Mesendoderm (in vitro differentiated cells): ENCODE data around the gene UBXN10.

Source experiments
- DNase-seq: peaks from one replicate; pipeline ENCODE4 v3.0.0; 2013
- H2AK5ac ChIP-seq: 2 replicates; pipeline ENCODE4 v1.6.1; 2013; ENCODE audit warnings: low read length, inconsistent platforms
- H2BK120ac ChIP-seq: 2 replicates; pipeline ENCODE4 v1.6.1; 2013; ENCODE audit warnings: low read depth, mild to moderate bottlenecking, low read length, moderate library complexity, mixed read lengths
- H2BK15ac ChIP-seq: replicated peaks from 2 replicates; pipeline ENCODE4 v1.6.1; 2013; ENCODE audit warnings: low read depth, mild to moderate bottlenecking, moderate library complexity
- H2BK5ac ChIP-seq: 2 replicates; pipeline ENCODE4 v1.6.1; 2013; ENCODE audit warnings: low read length, inconsistent platforms
- H3K18ac ChIP-seq: 2 replicates; pipeline ENCODE4 v1.6.1; 2013; ENCODE audit warnings: mild to moderate bottlenecking, low read length, mixed read lengths
- H3K23ac ChIP-seq: one replicate; pipeline ENCODE4 v1.6.1; 2013; ENCODE audit warnings: low read length
- H3K27ac ChIP-seq: 2 replicates; pipeline ENCODE4 v1.5.1; 2013; ENCODE audit warnings: low read depth, mild to moderate bottlenecking, inconsistent platforms, low read length, moderate library complexity
- H3K27me3 ChIP-seq: 2 replicates; pipeline ENCODE4 v1.6.1; 2013; ENCODE audit warnings: low read length, control low read depth, mild to moderate bottlenecking, inconsistent platforms; ENCODE audit not compliant: insufficient read depth, poor library complexity
- H3K36me3 ChIP-seq: 2 replicates; pipeline ENCODE4 v1.6.1; 2013; ENCODE audit warnings: low read length, inconsistent platforms; ENCODE audit not compliant: control insufficient read depth, insufficient read depth
- H3K4ac ChIP-seq: one replicate; pipeline ENCODE4 v1.6.1; 2013; ENCODE audit warnings: low read depth, mild to moderate bottlenecking, low read length, moderate library complexity
- H3K4me1 ChIP-seq: 2 replicates; pipeline ENCODE4 v1.6.1; 2013; ENCODE audit warnings: low read depth, low read length, inconsistent platforms; ENCODE audit not compliant: control insufficient read depth
- H3K4me2 ChIP-seq: 2 replicates; pipeline ENCODE4 v1.6.1; 2013; ENCODE audit warnings: low read length
- H3K4me3 ChIP-seq: 2 replicates; pipeline ENCODE4 v1.5.1; 2013; ENCODE audit warnings: mild to moderate bottlenecking, low read length
- H3K56ac ChIP-seq: one replicate; pipeline ENCODE4 v1.6.1; 2013; ENCODE audit warnings: low read length
- H3K79me1 ChIP-seq: 2 replicates; pipeline ENCODE4 v1.6.1; 2013; ENCODE audit warnings: low read length, inconsistent platforms
- H3K79me2 ChIP-seq: 2 replicates; pipeline ENCODE4 v1.6.1; 2013; ENCODE audit warnings: mild to moderate bottlenecking, low read length; ENCODE audit not compliant: control insufficient read depth, insufficient read depth
- H3K9ac ChIP-seq: 2 replicates; pipeline ENCODE4 v1.6.1; 2013; ENCODE audit warnings: low read length, inconsistent platforms
- H4K5ac ChIP-seq: one replicate; pipeline ENCODE4 v1.6.1; 2013; ENCODE audit warnings: low read length
- H4K8ac ChIP-seq: one replicate; pipeline ENCODE4 v1.6.1; 2013; ENCODE audit warnings: low read depth, mild to moderate bottlenecking, control low read depth, low read length, moderate library complexity
- WGBS: extraction: QIAGEN DNeasy Blood & Tissue Kit; methylation state at CpG from one replicate; pipeline ENCODE4 v1.1.7; 2013; ENCODE audit warnings: low lambda C conversion rate, missing lambda C conversion rate; ENCODE audit not compliant: insufficient coverage; ENCODE audit errors: extremely low coverage; 5-methylcytosine and 5-hydroxymethylcytosine counted together

The UBXN10 gene

GRCh38 chr1:20192871-20193411 is 7.0 kb downstream of the UBXN10 start:
- H3K4me2 ChIP-seq, result no peak overlapping the region
- no peak overlapping the region for H2BK15ac ChIP-seq
- H2BK120ac ChIP-seq, result no peak overlapping the region
- H3K27ac ChIP-seq, result no peak overlapping the region
- no peaks in the 10 kb centered on the region for H3K4me1 ChIP-seq
- H3K27me3 ChIP-seq, result no peaks in the 10 kb centered on the region
- H3K4ac ChIP-seq, result no peak overlapping the region
- no peaks in the 10 kb centered on the region for H3K79me1 ChIP-seq
- WGBS, result no CpG with 5 or more reads among the region's 1 CpG
- H3K18ac ChIP-seq, result no peak overlapping the region
- H4K8ac ChIP-seq, result no peak overlapping the region
- H3K23ac ChIP-seq, result no peak overlapping the region
- no peak overlapping the region for H2AK5ac ChIP-seq
- no peak overlapping the region for H4K5ac ChIP-seq
- H3K79me2 ChIP-seq, result no peaks in the 10 kb centered on the region
- no peak for DNase-seq
- no peaks in the 10 kb centered on the region for H3K36me3 ChIP-seq
- H3K9ac ChIP-seq, result no peak overlapping the region
- no peak overlapping the region for H2BK5ac ChIP-seq
- H3K4me3 ChIP-seq, result no peak overlapping the region
- no peak overlapping the region for H3K56ac ChIP-seq

DNA sequence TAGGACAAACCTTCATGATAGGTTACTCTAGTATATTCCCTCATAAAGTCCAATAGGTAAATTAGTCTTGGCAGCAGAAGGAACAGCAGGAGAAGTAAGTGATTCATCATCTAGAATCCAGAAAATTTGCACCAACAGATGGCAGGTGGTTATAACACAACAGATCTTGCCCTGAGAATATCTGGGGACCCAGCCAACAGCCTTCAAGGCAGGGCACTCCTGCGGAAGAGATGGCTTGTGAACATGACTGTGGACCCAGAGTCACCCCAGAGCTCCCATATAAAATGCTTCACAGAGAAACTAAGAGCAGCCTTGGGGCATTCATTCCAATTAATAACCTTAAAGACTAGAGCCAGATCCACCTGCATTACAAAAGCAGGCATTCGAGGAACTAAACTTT is 8.3 kb downstream of the UBXN10 start:
- H3K4ac ChIP-seq, result no peak overlapping the region
- H3K4me1 ChIP-seq, result peaks cover under 1% of the 10 kb centered on the region
- H3K4me3 ChIP-seq, result no peak overlapping the region

GRCh38 chr1:20194757-20195461 is 9.0 kb downstream of the UBXN10 start:
- Histone ChIP-seq H2BK15ac (no peak overlapping the region), H3K9ac (no peak overlapping the region), H3K4me1 (peaks cover 4% of the 10 kb centered on the region), H3K23ac (no peak overlapping the region), H3K4me2 (no peak overlapping the region), H4K5ac (no peak overlapping the region), H2AK5ac (no peak overlapping the region), H3K36me3 (no peaks in the 10 kb centered on the region), H3K79me2 (no peaks in the 10 kb centered on the region), H3K27ac (no peak overlapping the region), H2BK120ac (no peak overlapping the region), H3K4ac (no peak overlapping the region), H4K8ac (no peak overlapping the region), H2BK5ac (no peak overlapping the region), H3K27me3 (no peaks in the 10 kb centered on the region), H3K79me1 (no peaks in the 10 kb centered on the region), H3K18ac (no peak overlapping the region), H3K56ac (no peak overlapping the region), H3K4me3 (no peak overlapping the region)
- DNase-seq, result peak; percentile 72
- no CpG with 5 or more reads among the region's 15 CpGs for WGBS

More for the DNA sequence above, 8.3 kb downstream of the UBXN10 start:
- no peak overlapping the region for H3K9ac ChIP-seq
- no CpG with 5 or more reads among the region's 2 CpGs for WGBS
- H3K36me3 ChIP-seq, result no peaks in the 10 kb centered on the region
- H3K18ac ChIP-seq, result no peak overlapping the region
- no peak overlapping the region for H3K56ac ChIP-seq
- no peak overlapping the region for H3K23ac ChIP-seq
- H2BK120ac ChIP-seq, result no peak overlapping the region
- H3K27ac ChIP-seq, result no peak overlapping the region
- no peak overlapping the region for H4K5ac ChIP-seq
- no peak overlapping the region for H4K8ac ChIP-seq
- H3K79me2 ChIP-seq, result no peaks in the 10 kb centered on the region
- no peak overlapping the region for H2AK5ac ChIP-seq
- H2BK5ac ChIP-seq, result no peak overlapping the region
- no peaks in the 10 kb centered on the region for H3K79me1 ChIP-seq
- DNase-seq, result no peak
- H2BK15ac ChIP-seq, result no peak overlapping the region
- H3K27me3 ChIP-seq, result no peaks in the 10 kb centered on the region
- no peak overlapping the region for H3K4me2 ChIP-seq

- H3K18ac ChIP-seq, result no peak overlapping the region
- no CpG with 5 or more reads among the region's 4 CpGs for WGBS
- H3K27ac ChIP-seq, result no peak overlapping the region
Measured at GRCh38 chr1:20195462-20195780, 9.5 kb downstream of the UBXN10 start.

GRCh38 chr1:20197329-20197791 is 11.5 kb downstream of the UBXN10 start:
- WGBS, result no CpG with 5 or more reads among the region's 6 CpGs
- Histone ChIP-seq H4K5ac (no peak overlapping the region), H3K36me3 (no peaks in the 10 kb centered on the region), H3K4me1 (peaks cover 4% of the 10 kb centered on the region), H3K79me1 (no peaks in the 10 kb centered on the region), H2AK5ac (no peak overlapping the region), H3K56ac (no peak overlapping the region), H3K4ac (no peak overlapping the region), H3K23ac (no peak overlapping the region), H4K8ac (no peak overlapping the region), H3K9ac (no peak overlapping the region), H3K18ac (no peak overlapping the region), H3K27ac (no peak overlapping the region), H2BK5ac (no peak overlapping the region), H3K79me2 (no peaks in the 10 kb centered on the region), H2BK120ac (no peak overlapping the region), H3K27me3 (no peaks in the 10 kb centered on the region), H3K4me3 (no peak overlapping the region), H2BK15ac (no peak overlapping the region), H3K4me2 (no peak overlapping the region)
- DNase-seq, result no peak

More at GRCh38 chr1:20195462-20195780, 9.5 kb downstream of the UBXN10 start:
- no peak overlapping the region for H2AK5ac ChIP-seq
- no peak overlapping the region for H2BK15ac ChIP-seq
- no peak overlapping the region for H3K56ac ChIP-seq
- no peaks in the 10 kb centered on the region for H3K36me3 ChIP-seq
- H3K4me1 ChIP-seq, result peaks cover 4% of the 10 kb centered on the region
- no peaks in the 10 kb centered on the region for H3K79me1 ChIP-seq
- H2BK5ac ChIP-seq, result no peak overlapping the region
- no peak overlapping the region for H3K4me3 ChIP-seq
- no peak overlapping the region for H3K23ac ChIP-seq
- H3K9ac ChIP-seq, result no peak overlapping the region
- no peak overlapping the region for H2BK120ac ChIP-seq
- H4K5ac ChIP-seq, result no peak overlapping the region
- no peaks in the 10 kb centered on the region for H3K27me3 ChIP-seq
- no peaks in the 10 kb centered on the region for H3K79me2 ChIP-seq
- H4K8ac ChIP-seq, result no peak overlapping the region
- H3K4me2 ChIP-seq, result no peak overlapping the region
- H3K4ac ChIP-seq, result no peak overlapping the region
- no peak for DNase-seq

GRCh38 chr1:20198296-20198695 is 12.4 kb downstream of the UBXN10 start:
- DNase-seq, result no peak
- H3K36me3 ChIP-seq, result no peaks in the 10 kb centered on the region
- no peak overlapping the region for H3K4me3 ChIP-seq
- no peak overlapping the region for H4K8ac ChIP-seq
- no peaks in the 10 kb centered on the region for H3K79me2 ChIP-seq
- H2BK5ac ChIP-seq, result no peak overlapping the region
- no peaks in the 10 kb centered on the region for H3K79me1 ChIP-seq
- WGBS, result no CpG with 5 or more reads among the region's 1 CpG
- no peak overlapping the region for H3K4ac ChIP-seq
- no peak overlapping the region for H3K4me2 ChIP-seq
- H3K18ac ChIP-seq, result no peak overlapping the region
- H2AK5ac ChIP-seq, result no peak overlapping the region
- H3K27ac ChIP-seq, result no peak overlapping the region
- H3K4me1 ChIP-seq, result peaks cover 4% of the 10 kb centered on the region
- H4K5ac ChIP-seq, result no peak overlapping the region
- no peak overlapping the region for H3K56ac ChIP-seq
- no peak overlapping the region for H3K9ac ChIP-seq
- H2BK120ac ChIP-seq, result no peak overlapping the region
- H3K27me3 ChIP-seq, result no peaks in the 10 kb centered on the region
- H2BK15ac ChIP-seq, result no peak overlapping the region
- no peak overlapping the region for H3K23ac ChIP-seq
